ENCODE measurements around the gene DAP3.
"Not testable (repeated sequence)": the region's sequence is repeated elsewhere in the genome, so short reads cannot be mapped to it uniquely, and the experiment has no call there.

DAP3 gene

DNA sequence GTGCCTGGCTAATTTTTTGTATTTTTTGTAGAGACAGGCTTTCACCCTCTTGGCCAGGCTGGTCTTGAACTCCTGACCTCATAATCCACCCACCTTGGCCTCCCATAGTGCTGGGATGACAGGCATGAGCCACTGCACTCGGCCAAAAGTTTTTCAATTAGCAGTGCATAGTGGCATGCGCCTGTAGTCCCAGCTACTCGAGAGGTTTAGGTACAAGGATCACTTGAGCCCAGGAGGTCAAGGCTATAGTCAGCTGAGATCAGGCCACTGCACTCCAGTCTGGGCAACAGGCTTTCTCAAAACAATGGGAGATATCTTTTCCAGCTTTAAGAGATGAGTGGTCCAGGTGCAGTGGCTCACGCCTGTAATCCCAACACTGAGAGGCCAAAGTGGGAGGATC, 30.8 kb downstream of the DAP3 start:
- DNase-seq (ENCODE audit: low spot score): no peak

DNA sequence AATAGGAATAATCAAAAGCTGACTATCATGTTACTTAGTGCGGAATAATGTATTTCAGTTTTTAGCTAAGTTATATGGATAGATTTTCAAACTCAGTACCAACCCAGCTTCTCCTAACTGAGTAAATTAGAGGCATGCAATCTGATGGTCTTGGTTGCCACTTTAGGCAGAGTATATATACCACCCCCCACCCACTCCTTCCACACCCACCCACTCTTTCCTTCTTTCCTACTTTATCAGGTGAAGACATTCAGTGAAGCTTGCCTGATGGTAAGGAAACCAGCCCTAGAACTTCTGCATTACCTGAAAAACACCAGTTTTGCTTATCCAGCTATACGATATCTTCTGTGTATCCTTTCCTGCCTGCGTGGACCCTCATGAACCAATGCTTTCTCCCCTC, 36.3 kb downstream of the DAP3 start:
- DNase-seq (ENCODE audit: low spot score): no peak

DNA sequence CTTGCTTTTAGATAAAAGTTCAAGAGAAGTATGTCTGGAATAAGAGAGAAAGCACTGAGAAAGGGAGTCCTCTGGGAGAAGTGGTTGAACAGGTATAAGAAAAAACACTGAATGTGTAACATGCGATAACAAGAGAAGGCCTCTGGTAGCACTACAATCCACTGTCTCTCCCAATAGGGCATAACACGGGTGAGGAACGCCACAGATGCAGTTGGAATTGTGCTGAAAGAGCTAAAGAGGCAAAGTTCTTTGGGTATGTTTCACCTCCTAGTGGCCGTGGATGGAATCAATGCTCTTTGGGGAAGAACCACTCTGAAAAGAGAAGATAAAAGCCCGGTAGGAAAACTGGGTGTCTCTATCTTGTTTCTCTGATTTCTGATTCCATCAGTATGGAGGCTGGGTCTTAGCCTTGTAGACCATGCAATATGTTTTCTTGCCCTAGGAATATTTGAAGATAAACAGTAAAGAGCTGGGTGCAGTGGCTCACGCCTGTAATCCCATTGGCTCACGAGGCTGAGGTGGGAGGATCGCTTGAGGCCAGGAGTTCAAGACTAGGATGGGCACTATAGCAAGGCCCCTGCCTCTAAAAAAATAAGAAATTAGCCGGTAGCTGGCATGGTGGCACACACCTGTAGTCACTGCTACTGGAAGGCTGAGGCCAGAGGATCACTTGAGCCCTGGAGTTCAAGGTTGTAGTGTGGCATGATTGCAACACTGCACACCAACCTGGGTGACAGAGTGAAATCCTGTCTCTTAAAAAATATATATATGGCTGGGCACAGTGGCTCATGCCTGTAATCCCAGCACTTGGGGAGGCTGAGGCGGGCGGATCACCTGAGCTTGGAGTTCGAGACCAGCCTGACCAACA, 40.4 kb downstream of the DAP3 start:
- DNase-seq (ENCODE audit: low spot score): peak; percentile 72

DNA sequence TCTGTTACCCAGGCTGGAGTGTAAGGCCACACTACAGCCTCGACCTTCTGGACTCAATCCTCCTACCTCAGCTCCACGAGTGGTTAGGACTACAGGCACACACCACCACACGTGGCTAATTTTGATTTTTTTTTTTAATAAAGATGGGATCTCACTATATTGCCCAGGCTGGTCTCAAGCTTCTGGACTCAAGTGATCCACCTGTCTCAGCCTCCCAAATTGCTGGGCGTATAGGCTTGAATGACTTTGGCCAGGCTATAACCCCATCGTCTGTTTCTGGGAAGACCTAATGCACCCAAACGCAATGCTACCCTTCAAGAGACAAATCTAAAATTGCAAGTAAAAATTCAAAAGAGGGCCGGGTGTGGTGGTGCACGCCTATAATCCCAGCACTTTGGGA, 52.1 kb downstream of the DAP3 start:
- DNase-seq (ENCODE audit: low spot score): no peak

DNA sequence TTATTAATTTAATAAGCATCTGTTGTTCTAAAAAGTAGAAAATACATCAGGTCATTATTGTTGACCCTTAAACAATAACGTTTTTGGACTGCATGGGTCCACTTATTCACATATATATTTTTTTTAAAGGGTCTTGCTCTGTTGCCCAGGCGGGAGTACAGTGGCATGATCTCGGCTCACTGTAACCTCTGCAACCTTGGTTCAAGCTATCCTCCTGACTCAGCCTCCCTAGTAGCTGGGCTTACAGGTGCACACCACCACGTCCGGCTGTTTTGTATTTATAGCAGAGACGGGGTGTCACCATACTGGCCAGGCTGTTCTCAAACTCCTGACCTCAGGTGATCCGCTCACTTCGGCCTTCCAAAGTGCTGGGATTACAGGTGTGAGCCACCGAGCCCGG, 53.0 kb downstream of the DAP3 start:
- no peak for DNase-seq (ENCODE audit: low spot score)

DNA sequence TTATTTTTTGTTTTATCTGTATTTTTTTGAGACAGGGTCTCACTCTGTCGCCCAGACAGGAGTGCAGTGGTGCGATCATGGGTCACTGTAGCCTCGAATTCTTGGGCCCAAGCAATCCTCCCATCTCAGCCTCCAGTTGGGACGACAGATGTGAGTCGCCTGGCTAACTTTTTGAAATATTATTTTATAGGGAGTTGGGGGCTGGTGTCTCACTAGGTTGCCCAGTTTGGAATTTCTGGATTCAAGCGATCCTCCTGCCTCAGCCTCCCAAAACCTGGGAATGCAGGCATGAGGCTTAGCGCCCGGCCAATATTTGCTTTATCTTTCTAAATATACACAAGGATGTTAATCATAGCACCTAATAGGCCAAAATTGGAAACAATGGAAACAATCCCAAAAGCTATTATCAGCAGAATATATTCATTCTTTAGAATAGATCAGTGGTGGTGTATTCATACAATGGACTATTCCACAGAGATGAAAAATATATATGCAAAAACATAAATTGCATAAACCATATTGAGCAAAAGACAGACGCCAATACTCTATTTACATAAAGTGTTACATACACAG, 55.9 kb downstream of the DAP3 start:
- no peak for DNase-seq (ENCODE audit: low spot score)

GRCh38 chr1:155745284-155746228, 56.7 kb downstream of the DAP3 start:
- peak; percentile 92 for DNase-seq (ENCODE audit: low spot score)

GRCh38 chr1:155747586-155747985, 58.7 kb downstream of the DAP3 start:
- DNase-seq (ENCODE audit: low spot score): not testable (repeated sequence)

DNA sequence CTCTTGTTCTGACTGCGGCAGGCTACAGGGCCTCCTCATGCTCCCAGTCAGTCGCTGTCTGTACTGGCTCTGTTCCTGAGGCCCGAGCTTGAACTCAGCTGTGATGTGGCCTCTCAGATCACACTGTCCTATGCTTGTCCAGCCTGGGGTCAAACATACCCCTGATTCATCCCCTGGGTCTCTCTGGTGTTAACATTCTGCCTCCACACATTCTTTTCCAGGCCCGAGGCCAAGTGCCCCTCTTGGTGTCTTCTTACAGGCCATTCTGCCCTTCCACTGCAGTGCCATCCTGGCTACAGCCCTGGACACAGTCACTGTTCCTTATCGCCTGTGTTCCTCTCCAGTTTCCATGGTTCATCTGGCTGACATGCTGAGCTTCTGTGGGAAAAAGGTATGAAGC, 59.2 kb downstream of the DAP3 start:
- DNase-seq (ENCODE audit: low spot score): not testable (repeated sequence)

- DNase-seq (ENCODE audit: low spot score): not testable (repeated sequence)
These were observed 70.1 kb downstream of the DAP3 start for GRCh38 chr1:155759017-155759416.

DNA sequence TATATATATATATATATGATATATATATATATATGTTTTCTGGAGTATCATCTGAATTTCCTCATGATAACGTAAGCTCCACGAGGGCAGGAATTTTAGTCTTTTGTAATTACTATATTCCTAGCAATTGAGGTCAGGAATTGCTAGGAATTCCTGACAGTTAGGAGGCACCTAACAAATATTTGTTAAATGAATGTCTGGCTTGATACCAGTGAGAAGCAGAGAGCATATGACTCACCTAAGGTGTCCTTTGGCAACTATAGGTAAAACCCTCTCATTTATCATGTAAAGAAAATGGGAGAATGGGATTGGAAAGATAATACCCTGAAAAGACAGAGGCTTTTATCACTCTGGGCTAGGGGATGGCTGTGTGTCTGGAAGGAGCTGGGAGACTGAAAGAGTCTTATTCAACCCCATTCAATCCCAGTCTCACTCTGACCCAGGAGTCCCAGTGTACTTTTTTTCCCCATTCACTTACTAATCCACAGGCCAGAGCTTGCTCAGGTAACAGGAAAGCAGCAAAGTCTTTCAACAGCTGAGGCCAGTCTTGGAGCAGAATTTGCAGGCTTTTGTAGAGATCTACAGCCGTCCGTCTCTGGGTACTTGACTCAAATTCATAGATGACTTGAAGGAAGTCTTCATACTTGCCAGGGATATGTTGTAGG, 71.2 kb downstream of the DAP3 start:
- DNase-seq (ENCODE audit: low spot score): no peak

DNA sequence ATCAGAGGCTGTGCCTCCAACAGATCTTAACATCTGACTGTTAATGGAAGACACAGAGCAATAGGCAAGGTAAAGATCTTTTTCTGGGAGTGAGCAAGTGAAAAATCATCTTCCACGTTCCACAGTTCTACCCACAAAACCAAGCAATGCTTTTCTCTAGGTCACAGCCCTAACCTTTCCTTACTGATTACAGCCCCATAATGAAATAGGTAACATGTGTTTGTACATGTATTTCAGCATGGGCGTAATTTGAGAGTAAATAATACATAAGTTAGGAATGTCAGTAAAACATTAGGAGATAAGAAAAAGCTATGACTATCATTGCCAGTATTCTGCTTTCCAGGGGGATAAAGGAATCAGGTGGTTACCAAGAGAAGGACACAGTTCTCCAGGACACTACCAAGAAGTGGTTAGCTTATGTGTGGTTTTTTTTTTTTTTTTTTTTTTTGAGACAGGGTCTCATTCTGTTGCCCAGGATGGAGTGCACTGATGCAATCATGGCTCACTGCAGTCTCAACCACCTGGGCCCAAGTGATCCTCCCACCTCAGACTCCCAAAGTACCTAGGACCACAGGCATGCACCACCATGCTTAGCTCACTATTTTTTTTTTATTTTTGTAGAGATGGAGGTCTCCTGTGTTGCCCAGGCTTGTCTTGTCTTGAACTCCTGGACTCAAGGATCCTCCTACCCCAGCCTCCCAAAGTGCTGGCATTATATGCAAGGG, 72.0 kb downstream of the DAP3 start:
- DNase-seq (ENCODE audit: low spot score): no peak

GRCh38 chr1:155761736-155762405, 73.0 kb downstream of the DAP3 start:
- no peak for DNase-seq (ENCODE audit: low spot score)

DNA sequence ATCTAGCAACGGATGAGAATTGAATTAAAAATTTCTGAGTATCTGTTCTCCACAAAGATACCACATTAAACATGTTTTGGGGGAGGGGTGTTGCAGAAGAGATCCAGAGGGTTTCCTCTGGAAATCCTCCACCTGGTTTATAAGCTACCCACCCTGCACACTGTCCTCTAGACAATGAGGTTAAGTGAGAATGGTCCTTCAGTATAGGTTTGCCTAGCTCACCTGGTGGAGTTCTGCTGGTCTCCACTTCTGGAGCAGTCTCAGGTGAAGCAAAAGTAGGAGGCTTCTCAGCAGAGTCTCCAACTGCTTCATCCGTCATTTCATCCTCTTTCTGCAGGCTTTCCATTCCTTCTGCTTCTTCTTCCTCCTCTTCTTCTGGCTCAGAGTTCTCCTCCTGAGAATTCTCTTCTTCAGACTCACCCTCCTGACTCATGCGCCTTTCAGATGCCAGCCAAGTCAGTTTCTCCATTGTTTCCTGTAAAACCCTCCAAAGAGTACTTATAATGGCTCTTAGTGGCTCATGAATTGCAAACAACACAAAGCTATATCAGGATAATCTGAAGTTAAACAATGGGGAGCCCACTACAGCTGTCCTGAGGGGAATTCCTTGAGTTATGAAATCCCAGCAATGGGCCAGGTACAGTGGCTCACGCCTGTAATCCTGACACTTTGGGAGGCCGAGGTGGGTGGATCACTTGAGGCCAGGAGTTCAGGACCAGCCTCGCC, 74.4 kb downstream of the DAP3 start:
- not testable (repeated sequence) for DNase-seq (ENCODE audit: low spot score)

- not testable (repeated sequence) for DNase-seq (ENCODE audit: low spot score)
These were observed 75.1 kb downstream of the DAP3 start for GRCh38 chr1:155763989-155764388.

DNA sequence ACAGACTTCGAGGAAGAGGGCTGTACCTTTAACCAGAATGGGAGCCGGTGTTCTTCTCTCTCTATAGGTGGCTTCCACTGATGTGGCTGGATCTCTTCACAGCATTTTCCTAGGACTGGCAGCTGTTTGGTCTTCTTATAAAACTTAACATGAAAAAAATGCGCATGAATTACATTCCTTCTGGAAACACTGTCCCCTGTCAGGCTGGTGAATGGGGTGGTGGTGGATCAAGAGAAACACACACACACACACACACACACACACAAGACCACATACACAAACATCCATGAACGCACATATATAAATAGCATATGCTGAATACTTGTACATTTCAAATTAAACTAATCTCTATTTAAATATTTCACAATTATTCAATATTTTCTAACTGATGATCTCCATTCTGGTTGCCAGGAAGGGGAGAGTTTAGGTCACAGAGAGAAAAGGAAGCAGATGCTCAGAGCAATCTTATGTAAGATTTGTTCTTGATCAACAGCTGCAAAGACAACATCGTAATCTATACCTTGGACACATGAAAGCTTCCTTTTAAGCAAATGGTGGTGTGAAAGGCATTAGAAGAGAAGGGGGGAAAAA, 78.6 kb downstream of the DAP3 start:
- not testable (repeated sequence) for DNase-seq (ENCODE audit: low spot score)

DNA sequence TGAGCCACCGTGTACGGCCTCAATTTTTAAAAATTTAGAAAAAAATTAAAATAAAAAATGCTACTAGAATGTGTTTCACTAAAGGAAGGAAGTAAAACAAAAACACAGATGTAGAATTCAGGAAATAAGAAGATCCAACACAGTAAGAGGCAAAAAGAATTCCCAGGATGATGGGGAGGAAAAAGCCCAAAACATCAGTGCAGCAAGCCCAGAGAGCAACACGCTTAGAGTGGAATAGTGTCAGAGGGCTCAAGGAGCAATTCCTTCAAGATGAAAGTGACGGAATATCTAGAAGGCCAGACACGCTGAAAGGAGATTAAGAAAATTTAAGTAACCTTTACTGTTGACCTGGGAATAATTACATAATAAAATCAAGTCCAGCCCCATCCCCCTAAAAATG, 80.4 kb downstream of the DAP3 start:
- DNase-seq (ENCODE audit: low spot score): no peak

GRCh38 chr1:155773221-155773620, 84.3 kb downstream of the DAP3 start:
- DNase-seq (ENCODE audit: low spot score): no peak

DNA sequence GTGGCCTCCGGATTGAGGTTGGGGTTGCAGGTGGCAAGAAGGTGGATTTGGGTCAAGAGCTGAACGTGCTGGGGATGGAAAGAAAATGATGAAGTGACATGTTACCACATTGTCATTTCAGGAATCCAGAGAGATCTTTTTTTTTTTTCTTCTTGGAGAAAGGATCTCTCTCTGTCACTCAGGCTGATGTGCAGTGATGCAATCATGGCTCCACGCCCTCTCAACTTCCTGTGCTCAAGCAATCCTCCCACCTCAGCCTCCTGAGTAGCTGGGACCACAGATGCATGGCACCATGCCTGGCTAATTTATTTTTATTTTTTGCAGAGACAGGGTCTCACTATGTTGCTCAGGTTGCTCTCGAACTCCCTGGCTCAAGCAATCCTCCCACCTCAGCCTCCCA, 87.5 kb downstream of the DAP3 start:
- DNase-seq (ENCODE audit: low spot score): no peak

DNA sequence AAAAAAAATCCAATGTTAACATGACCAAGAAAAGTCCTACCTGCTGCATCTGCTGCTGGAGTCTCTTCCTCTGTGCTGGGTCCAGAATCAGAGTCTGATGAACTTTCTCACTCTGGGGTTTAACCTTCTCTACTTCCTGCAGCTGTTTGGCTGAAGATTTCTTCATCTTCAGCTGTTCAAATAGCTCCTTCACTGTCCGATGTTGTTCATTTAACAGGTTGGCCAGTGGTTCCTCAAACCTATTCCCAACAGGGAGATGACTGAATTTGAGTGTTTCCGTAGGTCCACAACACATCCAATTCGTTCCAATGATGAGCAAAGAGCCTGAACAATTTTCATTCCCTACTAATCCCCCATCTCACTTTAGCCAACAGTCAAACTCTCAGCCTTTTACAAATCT, 88.7 kb downstream of the DAP3 start:
- no peak for DNase-seq (ENCODE audit: low spot score)

Measured in D341Med (cell line).